ENCODE measurements around the gene POLA2. TPM values are rescaled to one million over a fixed set of nuclear protein-coding genes. Genes with fewer than 3 reads are reported as not detected.

POLA2 gene
- total RNA-seq, 1 experiment from 2014 or later = 35.6 TPM

DNA sequence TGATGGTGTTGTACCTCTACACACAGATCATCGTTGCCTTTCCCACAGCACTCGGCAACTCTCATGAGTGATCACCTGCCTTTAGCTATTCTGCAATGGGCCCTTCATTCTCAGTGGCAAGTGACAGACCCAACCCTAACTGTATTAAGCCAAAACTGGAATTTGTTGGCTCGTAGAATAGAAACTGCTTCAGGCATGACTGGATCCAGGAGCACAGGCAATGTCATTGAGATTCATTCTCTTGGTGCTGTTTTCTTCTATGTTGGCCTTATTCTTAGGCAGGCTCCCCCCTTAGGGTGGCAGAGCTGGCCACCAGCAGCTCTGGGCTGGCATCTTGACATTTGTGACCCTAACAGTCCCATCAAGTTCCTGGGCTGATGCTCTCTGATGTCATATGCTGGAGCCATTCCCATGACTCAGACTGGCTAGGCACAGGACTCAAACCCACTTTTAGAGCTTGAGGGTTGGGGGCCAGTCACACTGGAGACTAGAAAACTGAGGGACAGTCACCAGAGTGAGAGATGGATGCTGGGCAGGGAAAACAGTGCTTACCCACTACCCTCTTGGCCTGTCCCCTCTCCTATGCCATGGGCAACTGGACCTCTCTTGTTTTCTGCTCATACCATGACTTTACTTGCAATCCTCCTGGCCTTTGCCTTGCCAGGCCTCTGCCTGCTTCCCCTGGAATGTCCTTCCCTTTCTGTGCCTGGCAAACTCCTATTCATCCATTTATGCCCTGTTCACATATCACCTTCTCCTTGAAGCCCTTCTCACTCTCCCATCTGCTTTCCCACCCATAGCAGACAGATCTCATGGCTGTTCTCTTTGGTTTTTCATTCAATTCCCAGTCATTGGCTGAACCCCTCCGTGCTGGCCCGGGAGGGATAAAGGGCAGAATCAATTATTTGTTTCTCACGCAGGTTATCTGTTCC is 45.8 kb downstream of the POLA2 start:
- Mint-ChIP-seq H3K36me3 (peaks cover 12% of the 10 kb centered on the region), H3K27me3 (ENCODE audit: low read depth) (peaks cover 37% of the 10 kb centered on the region), H3K4me1 (peaks cover 4% of the 10 kb centered on the region; the same call in 1 of the 2 replicates), H3K9me3 (no peaks in the 10 kb centered on the region), H3K27ac (no peak overlapping the region), H3K4me3 (no peak overlapping the region)
- ATAC-seq = no peak
- TF ChIP-seq IRF1 (CRISPR knock-in tag; IDR thresholded peaks at IDR 0.05) (no peak), ATF6 (CRISPR knock-in tag; IDR thresholded peaks at IDR 0.05) (no peak), CREB1 (CRISPR knock-in tag; IDR thresholded peaks at IDR 0.05) (no peak), SMAD4 (CRISPR knock-in tag; IDR thresholded peaks at IDR 0.05) (no peak), ZNF416 (CRISPR knock-in tag; IDR thresholded peaks at IDR 0.05) (no peak), SMAD3 (CRISPR knock-in tag; IDR thresholded peaks at IDR 0.05; ENCODE audit: borderline replicate concordance) (no peak), RORB (CRISPR knock-in tag; IDR thresholded peaks at IDR 0.05) (no peak), TEAD4 (CRISPR knock-in tag; IDR thresholded peaks at IDR 0.05) (no peak), TP53 (CRISPR knock-in tag; IDR thresholded peaks at IDR 0.05) (no peak), ZNF671 (CRISPR knock-in tag; IDR thresholded peaks at IDR 0.05) (no peak), SP1 (CRISPR knock-in tag; conservative IDR thresholded peaks at IDR 0.05) (no peak), CREM (CRISPR knock-in tag; IDR thresholded peaks at IDR 0.05) (no peak), ATF1 (CRISPR knock-in tag; IDR thresholded peaks at IDR 0.05) (no peak), ZNF232 (CRISPR knock-in tag; IDR thresholded peaks at IDR 0.05) (no peak), NFE2L1 (CRISPR knock-in tag; IDR thresholded peaks at IDR 0.05) (no peak)
- TF ChIP-seq, protein P1, sequence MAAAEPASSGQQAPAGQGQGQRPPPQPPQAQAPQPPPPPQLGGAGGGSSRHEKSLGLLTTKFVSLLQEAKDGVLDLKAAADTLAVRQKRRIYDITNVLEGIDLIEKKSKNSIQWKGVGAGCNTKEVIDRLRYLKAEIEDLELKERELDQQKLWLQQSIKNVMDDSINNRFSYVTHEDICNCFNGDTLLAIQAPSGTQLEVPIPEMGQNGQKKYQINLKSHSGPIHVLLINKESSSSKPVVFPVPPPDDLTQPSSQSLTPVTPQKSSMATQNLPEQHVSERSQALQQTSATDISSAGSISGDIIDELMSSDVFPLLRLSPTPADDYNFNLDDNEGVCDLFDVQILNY (CRISPR knock-in tag; IDR thresholded peaks at IDR 0.05) = no peak
- ChIA-PET POLR2A (interaction anchor here (1.2 kb wide), 1 partner anchor 9 kb away, joined by 4 read pairs; no protein-coding TSS in a partner anchor), CTCF (interaction anchor here (0.6 to 2.2 kb wide), 2 partner anchors 8 to 33 kb away, joined by 4 to 8 read pairs; no protein-coding TSS in a partner anchor)
- no peak for DNase-seq (ENCODE audit: low spot score)

GRCh38 chr11:65308281-65308891 is 46.6 kb downstream of the POLA2 start:
- TF ChIP-seq AFF4 (CRISPR knock-in tag; IDR thresholded peaks at IDR 0.05; ENCODE audit: borderline replicate concordance) = no peak
- POLR2A ChIA-PET = interaction anchor here (0.6 kb wide), 1 partner anchor 20 kb away, joined by 3 read pairs; no protein-coding TSS in a partner anchor
- Mint-ChIP-seq H3K27ac (no peak overlapping the region), H3K4me3 (no peak overlapping the region), H3K9me3 (no peaks in the 10 kb centered on the region), H3K27me3 (ENCODE audit: low read depth) (peaks cover 45% of the 10 kb centered on the region), H3K4me1 (peaks cover 5% of the 10 kb centered on the region), H3K36me3 (peaks cover 9% of the 10 kb centered on the region)
- ATAC-seq = no peak
- DNase-seq (ENCODE audit: low spot score) = no peak
- CTCF ChIA-PET = interaction anchor here (0.9 kb wide), 1 partner anchor 33 kb away, joined by 5 read pairs; no protein-coding TSS in a partner anchor
